MM.1S (cell line): ENCODE data around the gene WDR81.

ENCODE experiments used
- DNase-seq: peaks from one replicate; pipeline ENCODE4 v3.0.0-alpha.2; 2015
- H2AFZ ChIP-seq: fragments of 300-600 bp; sonication (generic); 2 replicates; pipeline ENCODE4 v1.6.0; 2016; ENCODE audit warnings: antibody characterized with exemption, low read length
- H3F3A ChIP-seq: fragments of 300-600 bp; sonication (generic); 2 replicates; pipeline ENCODE4 v1.6.1; 2016; ENCODE audit warnings: mild to moderate bottlenecking, antibody characterized with exemption, low read length, moderate library complexity, mixed read lengths; ENCODE audit not compliant: insufficient read depth
- H3K27ac ChIP-seq: fragments of 300-600 bp; sonication (generic); 2 replicates; pipeline ENCODE4 v1.5.1; 2016; ENCODE audit warnings: mild to moderate bottlenecking, low read length
- H3K27me3 ChIP-seq: fragments of 300-600 bp; sonication (generic); replicated peaks from 2 replicates; pipeline ENCODE4 v1.6.0; 2016; ENCODE audit warnings: low read length; ENCODE audit not compliant: insufficient read depth
- H3K36me3 ChIP-seq: fragments of 300-600 bp; sonication (generic); replicated peaks from 2 replicates; pipeline ENCODE4 v1.6.1; 2016; ENCODE audit warnings: mild to moderate bottlenecking, low read length, mixed read lengths; ENCODE audit not compliant: insufficient read depth
- H3K4me1 ChIP-seq: fragments of 300-600 bp; sonication (generic); 2 replicates; pipeline ENCODE4 v1.6.1; 2016; ENCODE audit warnings: low read length, mixed read lengths
- H3K4me2 ChIP-seq: fragments of 300-600 bp; sonication (generic); 2 replicates; pipeline ENCODE4 v1.6.0; 2016; ENCODE audit warnings: low read depth, low read length
- H3K4me3 ChIP-seq: fragments of 300-600 bp; sonication (generic); 2 replicates; pipeline ENCODE4 v1.5.1; 2016; ENCODE audit warnings: low read length, mixed read lengths
- H3K79me2 ChIP-seq: fragments of 300-600 bp; sonication (generic); 2 replicates; pipeline ENCODE4 v1.6.1; 2016; ENCODE audit warnings: mixed run types, low read length, mixed read lengths
- H3K9ac ChIP-seq: fragments of 300-600 bp; sonication (generic); 2 replicates; pipeline ENCODE4 v1.6.1; 2016; ENCODE audit warnings: low read length, mixed read lengths
- H3K9me2 ChIP-seq: fragments of 300-600 bp; sonication (generic); replicated peaks from 2 replicates; pipeline ENCODE4 v1.6.1; 2016; ENCODE audit warnings: mild to moderate bottlenecking, low read length, mixed read lengths; ENCODE audit not compliant: insufficient read depth
- H3K9me3 ChIP-seq: fragments of 300-600 bp; sonication (generic); replicated peaks from 2 replicates; pipeline ENCODE4 v1.6.1; 2016; ENCODE audit warnings: mild to moderate bottlenecking, low read length, mixed read lengths; ENCODE audit not compliant: insufficient read depth
- H4K20me1 ChIP-seq: fragments of 300-600 bp; sonication (generic); 2 replicates; pipeline ENCODE4 v1.6.1; 2016; ENCODE audit warnings: mild to moderate bottlenecking, low read length, moderate library complexity, mixed read lengths; ENCODE audit not compliant: insufficient read depth
- EZH2 ChIP-seq: fragments of 300-600 bp; sonication (generic); optimal IDR thresholded peaks from 2 replicates; pipeline ENCODE3; 2017; ENCODE audit warnings: low read depth, mild to moderate bottlenecking, antibody characterized with exemption, low read length, mixed read lengths
- EZH2phosphoT487 ChIP-seq: fragments of 300-600 bp; sonication (generic); IDR thresholded peaks from 2 replicates; pipeline ENCODE4 v1.6.1; 2018; ENCODE audit warnings: antibody characterized with exemption, low read length
- TF ChIP-seq, protein P1 (sequence below): fragments of 300-600 bp; sonication (generic); IDR thresholded peaks from 2 replicates; pipeline ENCODE4 v1.5.1; 2016; ENCODE audit warnings: antibody characterized with exemption, low read length, mixed read lengths

The WDR81 gene

DNA sequence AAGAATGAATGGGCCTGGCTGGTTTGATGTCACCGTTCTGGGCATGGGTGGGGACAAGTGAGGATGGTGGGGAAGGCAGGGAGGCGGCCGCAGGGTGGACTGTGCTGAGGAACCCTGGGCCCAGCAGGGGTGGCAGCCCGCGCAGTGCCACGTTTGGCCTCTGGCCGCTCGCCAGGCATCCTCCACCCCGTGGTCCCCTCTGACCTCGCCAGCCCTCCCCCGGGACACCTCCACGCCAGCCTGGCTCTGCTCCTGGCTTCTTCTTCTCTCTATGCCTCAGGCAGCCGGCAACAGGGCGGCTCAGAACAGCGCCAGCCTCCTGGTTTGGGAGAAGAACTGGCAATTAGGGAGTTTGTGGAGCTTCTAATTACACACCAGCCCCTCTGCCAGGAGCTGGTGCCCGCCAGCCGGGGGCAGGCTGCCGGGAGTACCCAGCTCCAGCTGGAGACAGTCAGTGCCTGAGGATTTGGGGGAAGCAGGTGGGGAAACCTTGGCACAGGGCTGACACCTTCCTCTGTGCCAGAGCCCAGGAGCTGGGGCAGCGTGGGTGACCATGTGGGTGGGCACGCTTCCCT, 30.8 kb downstream of the WDR81 start:
- Histone ChIP-seq H3K9me3 (no peaks in the 10 kb centered on the region), H3K27me3 (peaks cover 29% of the 10 kb centered on the region; the same call in 1 of the 2 replicates), H3K4me1 (no peaks in the 10 kb centered on the region), H3K9ac (no peak overlapping the region), H3K9me2 (no peaks in the 10 kb centered on the region), H3F3A (no peaks in the 10 kb centered on the region), H4K20me1 (no peaks in the 10 kb centered on the region), H3K27ac (no peak overlapping the region), H2AFZ (no peak overlapping the region), H3K36me3 (no peaks in the 10 kb centered on the region), H3K4me2 (no peak overlapping the region), H3K4me3 (no peak overlapping the region), H3K79me2 (no peaks in the 10 kb centered on the region)
- no peak for TF ChIP-seq EZH2phosphoT487
- no peak for TF ChIP-seq EZH2
- TF ChIP-seq, protein P1, sequence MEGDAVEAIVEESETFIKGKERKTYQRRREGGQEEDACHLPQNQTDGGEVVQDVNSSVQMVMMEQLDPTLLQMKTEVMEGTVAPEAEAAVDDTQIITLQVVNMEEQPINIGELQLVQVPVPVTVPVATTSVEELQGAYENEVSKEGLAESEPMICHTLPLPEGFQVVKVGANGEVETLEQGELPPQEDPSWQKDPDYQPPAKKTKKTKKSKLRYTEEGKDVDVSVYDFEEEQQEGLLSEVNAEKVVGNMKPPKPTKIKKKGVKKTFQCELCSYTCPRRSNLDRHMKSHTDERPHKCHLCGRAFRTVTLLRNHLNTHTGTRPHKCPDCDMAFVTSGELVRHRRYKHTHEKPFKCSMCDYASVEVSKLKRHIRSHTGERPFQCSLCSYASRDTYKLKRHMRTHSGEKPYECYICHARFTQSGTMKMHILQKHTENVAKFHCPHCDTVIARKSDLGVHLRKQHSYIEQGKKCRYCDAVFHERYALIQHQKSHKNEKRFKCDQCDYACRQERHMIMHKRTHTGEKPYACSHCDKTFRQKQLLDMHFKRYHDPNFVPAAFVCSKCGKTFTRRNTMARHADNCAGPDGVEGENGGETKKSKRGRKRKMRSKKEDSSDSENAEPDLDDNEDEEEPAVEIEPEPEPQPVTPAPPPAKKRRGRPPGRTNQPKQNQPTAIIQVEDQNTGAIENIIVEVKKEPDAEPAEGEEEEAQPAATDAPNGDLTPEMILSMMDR: no peak
- DNase-seq: no peak

DNA sequence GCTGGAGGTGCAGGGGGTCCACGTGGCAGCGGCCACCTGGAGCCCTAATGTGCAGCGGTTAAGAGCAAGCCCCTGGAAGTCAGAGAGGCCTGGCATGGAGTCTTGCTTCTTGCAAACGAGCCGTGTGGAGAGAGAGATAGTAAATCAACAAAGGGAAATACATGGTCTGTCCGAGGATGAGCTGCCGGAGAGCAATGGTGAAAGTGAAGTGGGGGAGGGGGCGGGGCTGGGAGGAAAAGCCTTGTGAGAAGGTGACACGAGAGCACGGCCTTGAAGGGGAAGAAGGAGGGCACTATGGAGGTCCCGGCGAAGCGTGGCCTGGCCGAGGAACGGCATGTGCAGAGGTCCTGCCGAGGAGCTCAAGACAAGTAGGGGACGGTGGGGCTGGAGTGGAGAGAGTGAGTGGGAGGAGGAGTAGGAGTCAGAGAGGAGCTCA, 31.3 kb downstream of the WDR81 start:
- Histone ChIP-seq H3K4me2 (no peak overlapping the region), H3K9ac (no peak overlapping the region), H2AFZ (no peak overlapping the region), H3K36me3 (no peaks in the 10 kb centered on the region), H3K27ac (no peak overlapping the region), H3K4me1 (no peaks in the 10 kb centered on the region), H3K4me3 (no peak overlapping the region), H3F3A (no peaks in the 10 kb centered on the region), H3K27me3 (peaks cover 29% of the 10 kb centered on the region; the same call in 1 of the 2 replicates), H3K79me2 (no peaks in the 10 kb centered on the region), H4K20me1 (no peaks in the 10 kb centered on the region), H3K9me3 (no peaks in the 10 kb centered on the region), H3K9me2 (no peaks in the 10 kb centered on the region)
- TF ChIP-seq EZH2phosphoT487 (no peak), EZH2 (no peak)
- TF ChIP-seq, protein P1: no peak
- no peak for DNase-seq

DNA sequence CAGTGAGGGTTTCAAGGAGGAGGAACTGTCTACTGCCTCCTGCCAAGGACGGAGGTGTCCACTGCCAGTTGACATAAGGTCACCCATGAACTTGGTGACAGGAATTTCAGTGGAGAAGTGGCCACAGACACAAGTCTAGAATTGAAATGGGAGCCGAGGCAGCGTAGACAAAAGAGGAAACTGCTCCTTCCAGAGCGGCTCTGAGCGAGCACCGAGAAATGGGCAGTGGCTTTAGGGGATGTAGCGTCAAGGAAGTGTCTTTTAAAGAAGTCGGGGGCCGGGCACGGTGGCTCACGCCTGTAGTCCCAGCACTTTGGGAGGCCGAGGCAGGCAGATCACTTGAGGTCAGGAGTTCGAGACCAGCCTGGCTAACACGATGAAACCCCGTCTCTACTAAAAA, 34.3 kb downstream of the WDR81 start:
- no peak overlapping the region for H3K9ac ChIP-seq
- TF ChIP-seq, protein P1: no peak
- TF ChIP-seq EZH2 (no peak), EZH2phosphoT487 (no peak)
- no peak overlapping the region for H3K4me2 ChIP-seq
- no peaks in the 10 kb centered on the region for H3K36me3 ChIP-seq
- H3K79me2 ChIP-seq: no peaks in the 10 kb centered on the region
- H2AFZ ChIP-seq: no peak overlapping the region
- no peaks in the 10 kb centered on the region for H3K9me3 ChIP-seq
- H4K20me1 ChIP-seq: no peaks in the 10 kb centered on the region
- no peaks in the 10 kb centered on the region for H3K9me2 ChIP-seq
- no peak overlapping the region for H3K27ac ChIP-seq
- DNase-seq: no peak
- peaks cover 7% of the 10 kb centered on the region for H3K4me1 ChIP-seq
- H3K4me3 ChIP-seq: no peak overlapping the region
- peaks cover 27% of the 10 kb centered on the region; the same call in 1 of the 2 replicates for H3K27me3 ChIP-seq
- peaks cover 3% of the 10 kb centered on the region for H3F3A ChIP-seq
